Measurements from ENCODE around the gene DHFR.
"Not testable (repeated sequence)": the region's sequence is repeated elsewhere in the genome, so short reads cannot be mapped to it uniquely, and the experiment has no call there.

The DHFR gene

GRCh38 chr5:80654391-80655230, at the start of gene DHFR, which contains the start of gene MSH3:
TSS of gene DHFR (minus strand) at chr5:80654983. CDS start at chr5:80654489, 494 bp downstream.
TSS of gene MSH3 (plus strand) at chr5:80654652. CDS start at chr5:80654728, 76 bp downstream.
- DNase-seq: peak; percentile 82

DNA sequence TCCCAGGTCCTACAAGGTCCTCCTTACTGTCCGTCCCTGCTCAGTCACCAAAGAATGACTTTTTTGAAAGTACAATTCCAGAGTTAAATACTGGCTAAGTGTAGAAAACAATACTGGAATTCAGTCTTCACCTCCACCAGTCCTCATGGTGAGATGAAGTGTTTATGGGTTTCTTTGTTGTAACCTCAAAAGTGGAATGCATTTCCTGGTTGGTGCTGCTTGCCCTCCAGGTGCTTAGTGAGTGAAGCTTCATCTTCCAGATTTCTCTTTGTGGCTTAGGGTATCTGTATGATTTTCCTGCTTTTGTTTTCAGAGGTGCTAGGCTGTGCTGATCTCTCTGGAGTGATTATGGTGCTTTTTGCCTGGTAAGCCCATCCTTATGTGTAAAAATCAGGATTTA, 49.4 kb upstream of the DHFR start:
- no peak for DNase-seq

GRCh38 chr5:80703747-80704146, 49.0 kb upstream of the DHFR start:
- no peak for DNase-seq

- DNase-seq: no peak
Observed at GRCh38 chr5:80703291-80703690, 48.5 kb upstream of the DHFR start.

GRCh38 chr5:80701597-80701996, 46.8 kb upstream of the DHFR start:
- DNase-seq: no peak

- no peak for DNase-seq
Observed at GRCh38 chr5:80698369-80698768, 43.6 kb upstream of the DHFR start.

DNA sequence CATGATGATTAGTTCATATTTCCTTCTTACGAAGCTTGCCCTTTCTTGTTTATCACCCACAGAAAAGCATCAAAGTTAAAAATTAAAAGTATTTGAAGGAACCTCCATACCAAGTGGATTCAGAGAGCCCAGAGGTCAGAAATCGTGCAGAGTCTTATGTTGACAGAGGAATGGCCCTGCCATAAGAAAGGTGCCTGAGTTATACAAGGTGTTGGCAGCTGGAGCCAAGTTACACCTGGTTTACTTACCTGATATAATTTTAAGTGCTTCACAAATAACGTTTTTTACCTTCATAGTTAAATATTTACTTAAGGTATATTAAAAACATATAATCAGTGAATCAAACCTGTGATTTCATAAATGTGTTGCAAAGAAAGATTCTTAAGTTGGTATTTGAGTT, 42.3 kb upstream of the DHFR start:
- no peak for DNase-seq

DNA sequence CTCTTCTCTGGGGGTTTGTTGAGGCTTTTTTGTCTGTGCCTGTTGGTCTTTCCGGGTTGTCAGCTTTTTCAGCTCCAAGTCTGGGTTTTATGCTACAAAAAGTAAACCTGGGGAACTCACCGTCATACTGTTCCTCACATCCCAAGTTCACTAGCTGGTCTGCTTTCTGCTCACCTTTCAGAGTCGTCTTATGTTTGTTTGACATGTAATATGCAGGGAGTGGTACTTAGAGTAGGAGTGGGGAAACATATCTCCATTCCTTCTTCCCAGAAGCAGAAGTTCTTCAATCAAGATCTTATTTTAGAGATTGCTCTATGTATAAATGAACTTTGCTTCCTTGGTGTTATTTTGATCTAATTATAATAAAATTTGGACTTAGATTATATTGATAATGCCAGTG, 41.7 kb upstream of the DHFR start:
- DNase-seq: no peak

GRCh38 chr5:80695666-80696065, 40.9 kb upstream of the DHFR start:
- DNase-seq: no peak

DNA sequence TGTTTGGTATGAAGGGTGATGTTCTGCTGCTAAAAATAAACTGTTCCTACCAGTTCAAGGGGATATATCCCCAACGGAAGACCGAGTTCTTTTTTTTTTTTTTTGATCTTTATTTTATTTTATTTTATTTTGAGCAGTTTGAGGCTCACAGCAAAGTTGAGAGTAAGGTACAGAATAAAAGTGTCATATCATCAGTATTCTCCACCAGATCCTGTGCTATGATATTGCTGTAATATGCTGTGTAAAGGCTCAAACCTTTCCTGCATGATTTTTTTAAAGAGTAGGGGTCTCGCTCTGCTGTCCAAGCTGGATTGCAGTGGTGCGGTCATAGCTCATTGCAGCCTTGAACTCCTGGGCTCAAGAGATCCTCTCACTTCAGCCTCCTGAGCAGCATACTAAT, 34.8 kb upstream of the DHFR start:
- no peak for DNase-seq

DNA sequence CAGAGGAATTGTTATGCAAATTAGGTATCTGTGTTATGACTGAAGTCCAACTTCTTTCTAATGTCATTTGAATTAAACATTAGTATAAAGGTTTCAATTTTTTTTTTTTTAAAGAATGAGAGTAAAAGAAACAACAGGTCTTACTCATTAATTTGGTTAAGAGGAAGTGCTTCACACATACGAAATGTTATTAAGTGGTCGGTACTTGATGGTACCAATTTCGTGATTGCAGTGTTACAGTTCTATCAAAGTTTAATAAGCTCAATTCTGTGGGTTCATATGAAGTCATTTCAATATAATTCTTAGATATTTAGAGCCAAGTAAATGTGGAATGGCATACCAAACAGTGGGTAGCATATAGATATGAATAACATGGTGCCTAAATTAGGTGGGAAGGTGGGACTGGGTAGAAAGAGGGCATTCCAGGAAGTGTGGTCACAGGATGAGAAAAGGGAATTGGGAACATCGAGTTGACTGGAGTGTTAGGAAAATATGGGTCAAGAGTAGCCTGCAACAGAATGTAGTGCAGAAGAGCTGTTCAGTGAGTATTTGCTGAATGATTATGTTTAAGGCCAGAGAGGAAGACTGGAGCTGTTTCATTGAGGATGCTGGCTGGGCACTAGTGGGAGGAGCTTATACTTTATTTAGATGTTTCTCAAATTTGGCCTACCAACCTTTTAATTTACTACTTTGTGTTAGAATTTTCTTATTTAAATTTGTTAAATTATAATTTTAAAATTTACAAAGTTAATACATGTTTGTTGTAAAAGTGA, 34.1 kb upstream of the DHFR start:
- no peak for DNase-seq

GRCh38 chr5:80686757-80687156, 32.0 kb upstream of the DHFR start:
- DNase-seq: no peak

GRCh38 chr5:80676706-80677105, 21.9 kb upstream of the DHFR start:
- DNase-seq: no peak

- peak; percentile 17 for DNase-seq
Observed at GRCh38 chr5:80672140-80672736, 17.5 kb upstream of the DHFR start.

DNA sequence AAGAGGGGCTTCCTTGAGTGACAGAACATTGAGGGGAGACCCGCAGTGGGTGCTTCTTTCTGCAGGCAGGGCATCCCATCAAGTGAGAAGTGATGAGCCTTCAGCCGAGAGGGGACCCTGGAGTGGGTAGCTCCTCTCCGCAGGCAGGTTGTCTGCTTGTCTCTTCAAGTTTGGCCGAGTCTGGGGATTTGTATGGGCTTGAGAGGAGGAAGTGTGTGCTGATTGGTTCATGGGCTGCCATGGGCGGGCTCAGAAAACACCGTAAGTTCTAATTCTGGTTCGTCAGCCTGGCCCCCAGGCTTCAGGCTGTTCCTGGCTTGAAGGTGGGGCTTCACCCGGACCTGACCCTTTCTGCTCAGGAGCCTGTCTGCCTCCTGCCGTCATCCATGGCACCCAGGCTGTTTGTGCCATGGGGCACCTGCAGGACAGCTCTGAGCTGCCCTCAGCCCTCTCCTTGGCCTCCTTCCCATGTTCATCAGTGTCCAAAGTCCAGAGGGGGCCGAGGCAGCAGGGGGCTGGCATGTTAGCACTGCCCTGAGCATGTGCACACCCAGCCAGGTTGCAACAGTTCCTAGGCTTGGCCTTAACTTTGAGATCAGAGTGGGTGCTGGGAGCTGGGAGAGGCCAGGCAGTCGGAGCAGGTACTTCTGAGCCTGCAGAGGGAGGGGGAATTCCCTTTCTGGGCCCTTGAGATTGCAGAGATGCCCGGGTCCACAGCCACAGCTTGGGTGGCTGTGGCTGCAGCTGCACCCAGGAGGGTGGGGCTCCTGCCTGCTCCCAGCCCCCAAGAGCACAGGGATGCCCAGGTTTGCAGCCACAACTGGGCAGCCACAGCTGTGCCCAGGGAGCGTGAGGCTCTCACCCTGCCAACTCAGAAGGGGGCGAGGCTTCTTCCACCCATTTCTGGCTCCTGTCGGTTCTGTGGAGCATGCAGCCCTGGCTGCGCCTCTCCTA, 13.5 kb upstream of the DHFR start:
- no peak for DNase-seq

DNA sequence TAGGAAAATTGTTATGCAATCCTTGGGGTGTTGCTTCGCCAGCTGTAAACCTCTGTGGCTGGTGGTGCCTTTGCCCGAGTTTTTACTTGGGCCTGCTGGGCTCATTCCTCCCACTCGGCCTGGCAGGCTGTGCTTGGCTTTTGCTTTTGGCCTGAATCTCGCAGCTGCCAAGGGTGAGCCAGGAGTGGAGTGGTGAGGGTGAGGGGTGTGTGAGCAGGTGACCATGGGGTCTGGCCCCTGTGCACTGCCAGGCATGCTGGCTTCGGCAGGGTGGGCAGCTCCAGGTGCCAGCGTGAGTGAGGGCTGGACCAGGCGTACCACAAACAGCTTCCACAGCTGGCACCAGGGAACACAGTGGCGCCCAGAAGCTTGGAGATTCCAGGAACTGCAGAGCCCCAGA, 12.6 kb upstream of the DHFR start:
- no peak for DNase-seq

- no peak for DNase-seq
Observed at GRCh38 chr5:80665057-80665456, 10.3 kb upstream of the DHFR start.

DNA sequence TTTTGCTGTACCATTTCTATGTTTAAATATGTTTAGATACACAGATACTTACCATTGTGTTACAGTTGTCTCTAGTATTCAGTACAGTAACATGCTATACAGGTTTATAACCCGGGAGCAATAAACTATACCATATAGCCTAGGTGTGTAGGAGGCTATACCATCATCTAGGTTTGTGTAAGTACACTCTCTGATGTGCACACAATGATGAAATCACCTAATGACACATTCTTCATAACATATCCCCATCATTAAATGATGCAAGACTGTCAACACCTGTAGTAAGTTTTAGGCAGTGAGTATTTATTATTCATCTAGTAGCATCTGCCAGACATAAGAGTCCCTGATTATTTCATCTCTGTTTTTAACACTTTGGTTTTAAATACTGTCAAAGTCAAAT, 7.3 kb upstream of the DHFR start:
- no peak for DNase-seq

DNA sequence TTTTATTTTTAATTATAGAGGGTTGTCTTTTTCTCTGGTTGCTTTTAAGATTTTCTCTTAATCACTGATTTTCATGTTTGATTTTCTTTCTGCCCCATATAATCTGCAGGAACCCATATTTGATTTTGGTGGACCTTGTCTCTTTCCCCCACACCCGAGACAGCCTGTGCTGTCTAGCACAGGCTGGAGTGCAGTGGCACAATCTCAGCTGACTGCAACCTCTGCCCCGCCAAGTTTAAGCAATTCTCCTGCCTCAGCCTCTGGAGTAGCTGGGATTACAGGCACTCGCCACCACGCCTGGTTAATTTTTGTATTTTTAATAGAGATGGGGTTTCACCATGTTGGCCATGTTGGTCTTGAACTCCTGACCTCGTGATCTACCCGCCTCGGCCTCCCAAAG, 5.9 kb upstream of the DHFR start:
- not testable (repeated sequence) for DNase-seq

GRCh38 chr5:80659106-80659505, 4.3 kb upstream of the DHFR start:
- no peak for DNase-seq

DNA sequence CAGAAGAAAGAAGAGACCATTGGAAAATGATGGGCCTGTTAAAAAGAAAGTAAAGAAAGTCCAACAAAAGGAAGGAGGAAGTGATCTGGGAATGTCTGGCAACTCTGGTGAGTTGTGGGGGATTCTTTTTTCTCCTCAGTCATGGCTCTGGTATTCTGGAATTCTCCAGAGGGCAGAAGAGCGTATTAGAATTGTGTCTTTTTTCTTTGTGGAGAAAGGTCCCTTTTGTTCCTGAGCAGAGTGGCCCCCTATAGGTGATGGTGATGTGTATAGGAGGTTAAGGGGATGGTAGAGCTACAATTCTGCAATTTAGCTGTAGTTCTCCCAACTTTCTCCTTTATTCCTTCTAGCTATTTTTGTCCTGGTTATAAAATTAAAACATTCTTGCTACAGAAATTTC, 1.6 kb upstream of the DHFR start:
- DNase-seq: no peak

- no peak for DNase-seq
Observed at GRCh38 chr5:80655231-80655774, 520 bp upstream of the DHFR start.
